Measurements from ENCODE around the gene PTPRCAP. TPM values are rescaled to one million over a fixed set of nuclear protein-coding genes. Genes with fewer than 3 reads are reported as not detected.

PTPRCAP gene
- total RNA-seq, 1 donor from 2014 or later: 2.3 TPM

GRCh38 chr11:67392183-67392715 is 45.2 kb downstream of the PTPRCAP start:
- peaks cover 5% of the 10 kb centered on the region for H3K36me3 Mint-ChIP-seq (ENCODE audit: insufficient read depth)
- H3K4me1 Mint-ChIP-seq (ENCODE audit: low read depth): peaks cover 17% of the 10 kb centered on the region
- no peak for DNase-seq (ENCODE audit: low spot score, unreplicated experiment)
- peaks cover 4% of the 10 kb centered on the region for H3K27me3 Mint-ChIP-seq
- no peak for TF ChIP-seq CTCF (IDR thresholded peaks at IDR 0.05; ENCODE audit: unreplicated experiment)
- H3K27ac Mint-ChIP-seq: peak overlapping the region; percentile 94
- H3K4me3 Mint-ChIP-seq (ENCODE audit: low read depth): peak overlapping the region; percentile 84
- no peaks in the 10 kb centered on the region for H3K9me3 Mint-ChIP-seq (ENCODE audit: low read depth)

GRCh38 chr11:67391304-67392182 is 45.9 kb downstream of the PTPRCAP start, which contains the start of gene RAD9A:
RAD9A (plus strand) TSS chr11:67391986; CDS start chr11:67392045, 59 bp downstream.
- Mint-ChIP-seq H3K27ac (peak within 1 kb of the TSS; percentile 94), H3K9me3 (ENCODE audit: low read depth) (no peaks in the 10 kb centered on the region), H3K36me3 (ENCODE audit: insufficient read depth) (peaks cover 5% of the 10 kb centered on the region), H3K4me1 (ENCODE audit: low read depth) (peaks cover 17% of the 10 kb centered on the region), H3K4me3 (ENCODE audit: low read depth) (peak within 1 kb of the TSS; percentile 84), H3K27me3 (peaks cover 9% of the 10 kb centered on the region)
- peak; percentile 90 for DNase-seq (ENCODE audit: low spot score, unreplicated experiment)
- TF ChIP-seq CTCF (IDR thresholded peaks at IDR 0.05; ENCODE audit: unreplicated experiment): peak; percentile 5

- Mint-ChIP-seq H3K4me1 (ENCODE audit: low read depth) (peaks cover 17% of the 10 kb centered on the region), H3K36me3 (ENCODE audit: insufficient read depth) (peaks cover 2% of the 10 kb centered on the region), H3K27me3 (peaks cover 10% of the 10 kb centered on the region), H3K27ac (peak overlapping the region; percentile 94), H3K4me3 (ENCODE audit: low read depth) (peak overlapping the region; percentile 84), H3K9me3 (ENCODE audit: low read depth) (no peaks in the 10 kb centered on the region)
- TF ChIP-seq CTCF (IDR thresholded peaks at IDR 0.05; ENCODE audit: unreplicated experiment): no peak
- DNase-seq (ENCODE audit: low spot score, unreplicated experiment): no peak
These were observed 46.6 kb downstream of the PTPRCAP start for GRCh38 chr11:67390947-67391303.

DNA sequence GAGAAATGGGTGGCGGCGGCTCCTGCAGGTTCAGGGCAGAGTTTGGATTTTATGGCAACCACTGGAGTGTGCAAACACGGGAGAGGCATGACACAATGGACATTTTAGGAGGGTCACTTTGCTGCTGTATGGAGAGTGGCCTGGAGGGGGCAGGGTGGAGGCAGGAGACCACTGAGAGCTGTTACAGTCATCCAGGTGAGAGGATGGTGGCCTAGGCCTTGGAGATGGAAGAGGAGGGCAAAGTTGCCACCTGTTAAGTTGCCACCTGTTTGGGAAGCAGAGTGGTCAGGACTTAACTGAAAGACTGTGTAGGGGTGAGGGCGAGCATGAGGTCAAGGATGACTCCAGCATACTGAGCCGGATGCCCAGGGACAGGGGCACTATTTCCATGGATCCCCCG is 48.0 kb downstream of the PTPRCAP start:
- peak overlapping the region; percentile 68 for H3K4me3 Mint-ChIP-seq (ENCODE audit: low read depth)
- H3K4me1 Mint-ChIP-seq (ENCODE audit: low read depth): peaks cover 17% of the 10 kb centered on the region
- TF ChIP-seq CTCF (IDR thresholded peaks at IDR 0.05; ENCODE audit: unreplicated experiment): peak; percentile 71
- peak; percentile 67 for DNase-seq (ENCODE audit: low spot score, unreplicated experiment)
- no peaks in the 10 kb centered on the region for H3K9me3 Mint-ChIP-seq (ENCODE audit: low read depth)
- peak overlapping the region; percentile 71 for H3K27ac Mint-ChIP-seq
- H3K36me3 Mint-ChIP-seq (ENCODE audit: insufficient read depth): peaks cover 2% of the 10 kb centered on the region
- peaks cover 25% of the 10 kb centered on the region for H3K27me3 Mint-ChIP-seq

DNA sequence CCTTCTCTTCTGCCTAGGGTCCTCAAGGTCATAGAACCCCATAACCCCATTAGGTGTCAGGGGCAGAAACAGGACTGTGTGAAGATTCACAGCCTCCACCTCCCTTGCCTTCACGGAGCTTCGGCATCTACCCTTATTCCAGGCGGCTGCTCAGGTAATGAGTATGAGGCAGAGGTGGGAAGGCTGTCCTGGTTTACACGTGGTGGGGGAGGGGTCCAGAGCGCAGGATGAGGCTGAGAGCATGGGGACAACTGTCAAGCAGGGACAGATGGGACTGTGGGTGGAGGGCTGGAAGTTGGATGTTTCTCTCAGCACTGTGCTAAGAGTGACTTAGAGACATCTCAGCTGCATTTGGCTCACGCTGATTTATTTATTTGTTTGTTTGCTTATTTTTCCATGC is 50.0 kb downstream of the PTPRCAP start:
- H3K36me3 Mint-ChIP-seq (ENCODE audit: insufficient read depth): no peaks in the 10 kb centered on the region

More for the DNA sequence above, 50.0 kb downstream of the PTPRCAP start:
- Mint-ChIP-seq H3K9me3 (ENCODE audit: low read depth) (no peaks in the 10 kb centered on the region), H3K27ac (no peak overlapping the region), H3K4me1 (ENCODE audit: low read depth) (peaks cover 14% of the 10 kb centered on the region), H3K27me3 (peaks cover 28% of the 10 kb centered on the region), H3K4me3 (ENCODE audit: low read depth) (no peak overlapping the region)
- DNase-seq (ENCODE audit: low spot score, unreplicated experiment): no peak
- TF ChIP-seq CTCF (IDR thresholded peaks at IDR 0.05; ENCODE audit: unreplicated experiment): no peak

Data from progenitor cell of endocrine pancreas (in vitro differentiated cells).